Left renal pelvis (tissue), 4 donors: ENCODE data around the gene LRRTM3. TPM values are rescaled to one million over a fixed set of nuclear protein-coding genes. Genes with fewer than 3 reads are reported as not detected.

ENCODE experiments used
- DNase-seq, 4 donors: peaks; one replicate each; pipeline ENCODE4 v3.0.0-alpha.2; 2013; ENCODE audit warnings: low read depth in 4 of 4, low spot score in 3 of 4
- polyA plus RNA-seq, 4 donors: library from polyadenylated mRNA; unstranded; fragments of 120-200 nt; gene quantifications; one replicate each; pipeline ENCODE4 v1.2.1, GENCODE V29; 2013; ENCODE audit not compliant: insufficient read length in 4 of 4

The LRRTM3 gene
- polyA plus RNA-seq, 4 donors, result 0.55 to 6.7 (median 4.8) TPM

- no peak for DNase-seq
Observed at GRCh38 chr10:67011480-67011879, 85.6 kb downstream of the LRRTM3 start.

DNA sequence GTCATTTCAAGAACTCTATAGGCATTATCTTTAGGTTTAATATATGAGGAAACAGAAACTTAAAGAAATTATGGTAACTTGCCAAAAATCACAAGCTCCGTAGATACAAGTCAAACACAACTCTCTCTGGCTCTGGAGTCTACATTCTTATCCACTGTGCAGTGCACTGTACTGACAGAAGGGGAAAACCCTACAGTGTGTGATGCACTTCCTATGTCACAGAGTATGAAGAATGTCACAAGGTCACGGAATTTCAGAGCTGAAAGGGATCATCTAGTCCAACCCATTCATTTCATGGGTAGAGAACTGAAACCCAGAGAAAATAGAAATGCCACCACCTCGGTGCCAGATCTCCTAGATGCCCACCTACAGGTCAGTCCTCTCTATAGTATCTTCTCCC, 86.1 kb downstream of the LRRTM3 start:
- no peak for DNase-seq

- no peak for DNase-seq
Observed at GRCh38 chr10:67015225-67015624, 89.4 kb downstream of the LRRTM3 start.

DNA sequence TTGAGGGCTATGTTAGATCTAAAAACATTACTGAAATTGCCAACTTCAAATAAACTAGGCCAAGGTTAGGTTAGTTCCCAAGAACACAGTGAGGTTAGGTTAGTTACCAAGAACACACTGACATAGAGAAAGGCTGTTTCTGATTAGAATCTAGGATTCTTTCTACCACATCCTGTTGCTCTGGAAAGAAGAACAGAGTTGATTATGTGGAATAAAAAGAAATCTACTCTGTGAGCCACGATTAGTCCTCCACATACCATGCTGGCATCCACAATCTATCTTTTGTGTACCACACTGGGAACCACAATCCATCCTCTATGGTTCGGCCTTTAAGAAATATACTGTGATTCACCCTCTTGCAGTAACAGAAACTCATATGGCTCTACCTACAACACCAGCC, 91.4 kb downstream of the LRRTM3 start:
- no peak for DNase-seq

DNA sequence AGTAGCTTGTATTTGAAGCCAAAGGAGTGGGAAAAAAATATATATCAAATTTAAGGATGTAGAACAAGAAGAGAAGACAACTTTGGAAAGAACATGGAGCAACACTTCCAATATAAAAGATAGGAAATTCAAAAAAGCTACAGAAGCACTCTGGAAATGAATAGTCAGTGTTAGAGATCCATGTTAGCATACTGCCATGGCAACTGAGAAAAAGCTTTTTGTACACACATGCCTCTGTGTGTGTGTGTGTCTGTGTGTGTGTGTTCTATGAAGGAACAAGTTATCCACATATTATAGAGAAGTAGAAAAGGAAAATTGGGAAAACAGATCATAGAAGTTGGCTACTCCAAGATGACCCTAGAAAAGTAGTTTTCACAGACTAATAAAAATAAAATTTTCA, 96.3 kb downstream of the LRRTM3 start:
- no peak for DNase-seq

GRCh38 chr10:67033878-67034277, 108.0 kb downstream of the LRRTM3 start:
- no peak for DNase-seq

- DNase-seq, result no peak
Observed at GRCh38 chr10:67036808-67037207, 111.0 kb downstream of the LRRTM3 start.

- no peak for DNase-seq
Observed at GRCh38 chr10:67043041-67043440, 117.2 kb downstream of the LRRTM3 start.

DNA sequence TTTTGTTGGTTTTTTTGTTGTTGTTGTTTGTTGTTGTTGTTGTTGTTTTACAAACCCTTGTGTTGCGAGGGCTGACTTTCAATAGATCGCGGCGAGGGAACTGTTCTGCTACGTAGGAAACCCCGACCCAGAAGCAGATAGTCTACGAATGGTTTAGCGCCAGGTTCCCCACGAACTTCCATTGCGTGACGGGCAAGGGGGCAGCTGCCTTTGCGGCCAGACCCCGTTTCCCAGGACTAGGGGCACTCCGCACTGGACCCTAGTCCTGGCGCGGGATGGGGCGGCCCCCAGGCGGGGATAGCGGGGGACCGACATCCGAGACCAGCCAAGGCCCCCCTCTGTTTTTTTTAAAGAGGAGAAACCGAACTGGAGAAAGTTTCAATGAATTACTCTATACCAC, 119.6 kb downstream of the LRRTM3 start:
- DNase-seq, result no peak

DNA sequence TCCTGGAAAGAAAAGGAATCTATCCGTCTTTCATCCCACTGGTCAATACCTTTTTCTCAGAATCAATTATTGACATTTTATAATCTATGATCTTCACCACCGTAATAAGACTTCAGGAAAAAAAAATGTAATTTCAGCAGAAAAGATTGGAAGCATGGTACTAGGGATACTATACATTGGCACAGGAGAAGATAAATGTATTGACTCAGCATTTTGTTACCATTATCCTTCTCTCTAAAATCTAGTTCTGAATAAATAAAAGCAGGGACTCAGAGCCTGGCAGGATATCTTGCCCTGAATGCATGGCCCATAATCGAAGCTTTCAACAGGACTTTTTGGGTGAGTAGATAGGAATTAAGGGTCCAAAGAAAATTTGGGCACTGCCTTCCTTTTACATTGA, 120.7 kb downstream of the LRRTM3 start:
- no peak for DNase-seq

DNA sequence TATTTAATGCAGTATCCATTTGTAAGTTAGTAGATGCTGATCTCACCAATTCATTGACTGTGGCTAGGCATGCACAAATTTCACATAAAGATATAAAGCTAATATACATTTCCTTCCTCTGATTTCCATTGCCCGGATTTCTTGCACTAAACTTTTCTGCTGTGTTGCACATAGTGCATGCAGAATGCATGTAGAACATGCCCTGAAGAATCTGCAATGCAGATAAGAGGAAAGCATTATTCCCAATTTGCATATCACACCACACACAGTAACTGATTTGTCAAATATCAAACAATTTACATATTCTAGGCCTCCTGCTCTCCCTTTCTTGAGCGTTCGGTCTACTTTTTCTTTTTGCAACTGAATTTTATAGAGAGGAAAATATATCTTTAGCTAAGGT, 124.2 kb downstream of the LRRTM3 start:
- no peak for DNase-seq

DNA sequence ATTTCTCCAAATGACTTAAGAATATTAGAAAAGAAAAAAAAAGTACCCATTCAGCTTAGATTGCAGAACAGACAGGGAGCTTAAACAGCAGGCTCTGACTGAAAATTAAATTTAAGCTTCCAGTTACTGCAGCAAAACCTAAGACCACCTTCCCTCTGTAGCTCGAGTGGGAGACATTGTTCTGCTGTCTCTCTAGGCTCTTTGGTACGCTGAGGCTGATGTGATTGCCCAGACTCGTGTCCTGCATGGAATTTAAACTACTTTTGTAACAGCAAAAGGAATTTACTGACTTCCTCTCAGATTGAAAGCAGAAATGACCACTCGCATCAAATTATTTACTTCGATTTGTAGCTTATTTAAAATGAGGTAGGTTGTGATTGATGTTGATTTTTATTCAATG, 124.6 kb downstream of the LRRTM3 start:
- no peak for DNase-seq

DNA sequence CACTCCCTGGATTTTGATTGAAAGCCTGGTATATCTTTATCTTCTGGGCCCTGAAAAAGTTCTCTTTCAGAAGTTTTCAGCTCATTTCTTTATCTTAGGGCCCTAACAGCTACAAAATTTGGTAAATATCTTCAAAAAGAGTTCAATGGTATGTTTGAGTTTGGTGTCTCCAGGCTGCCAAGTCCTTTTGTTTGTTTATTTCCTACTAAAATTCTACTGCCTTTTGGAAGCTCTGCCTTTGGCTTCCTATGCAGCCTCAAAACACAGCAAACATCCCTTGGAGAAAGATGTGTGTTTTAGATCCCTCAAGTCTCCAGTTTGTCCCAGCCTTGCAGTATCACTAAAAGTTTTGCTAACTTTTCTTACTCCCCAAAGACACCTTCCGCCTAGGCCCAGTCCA, 146.8 kb downstream of the LRRTM3 start:
- no peak for DNase-seq

DNA sequence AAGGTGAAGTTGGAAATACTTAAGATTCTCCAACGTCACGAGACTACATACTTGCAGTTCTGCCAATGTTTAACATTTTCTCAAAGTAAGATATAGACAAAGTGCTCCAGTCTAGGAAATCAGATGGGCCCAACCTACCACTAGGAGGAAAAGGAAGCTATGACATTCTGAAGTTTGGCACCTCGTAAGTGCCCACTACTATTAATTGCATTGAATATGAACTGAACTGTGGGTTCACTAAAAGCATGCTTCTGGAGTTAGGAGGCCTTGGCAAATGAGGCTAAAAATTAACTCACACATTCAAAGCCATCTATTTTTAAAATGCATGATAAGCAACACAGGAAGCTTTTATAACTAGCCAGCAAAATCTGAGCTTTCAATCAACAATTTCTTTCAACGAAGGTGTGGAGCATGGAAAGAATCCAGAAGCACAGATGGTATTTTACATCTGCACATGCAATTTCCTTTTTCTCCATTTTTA, 149.7 kb downstream of the LRRTM3 start:
- no peak for DNase-seq

- DNase-seq, result no peak
Observed at GRCh38 chr10:67076144-67076543, 150.3 kb downstream of the LRRTM3 start.

- no peak for DNase-seq
Observed at GRCh38 chr10:67077376-67077775, 151.5 kb downstream of the LRRTM3 start.

DNA sequence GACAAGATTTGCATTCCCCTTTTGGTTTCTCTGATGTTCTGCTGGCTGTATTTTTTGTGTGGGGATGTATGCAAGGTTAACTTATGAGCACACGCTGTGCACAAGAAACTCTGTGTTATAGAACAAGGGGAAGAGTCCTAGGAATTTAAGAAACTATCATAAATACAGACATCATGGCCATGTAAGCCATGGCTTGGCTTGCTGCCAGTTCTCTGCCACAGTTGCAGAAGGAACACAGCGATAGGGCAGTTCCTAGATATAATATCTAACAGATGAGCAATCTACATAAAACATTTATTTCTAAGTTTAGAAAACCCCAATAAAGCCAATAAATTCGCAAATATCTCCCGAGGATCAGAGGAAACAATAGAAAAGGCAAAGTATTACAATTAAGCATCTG, 153.3 kb downstream of the LRRTM3 start:
- DNase-seq, result no peak

GRCh38 chr10:67086327-67087134, 160.7 kb downstream of the LRRTM3 start:
- DNase-seq, result no peak

DNA sequence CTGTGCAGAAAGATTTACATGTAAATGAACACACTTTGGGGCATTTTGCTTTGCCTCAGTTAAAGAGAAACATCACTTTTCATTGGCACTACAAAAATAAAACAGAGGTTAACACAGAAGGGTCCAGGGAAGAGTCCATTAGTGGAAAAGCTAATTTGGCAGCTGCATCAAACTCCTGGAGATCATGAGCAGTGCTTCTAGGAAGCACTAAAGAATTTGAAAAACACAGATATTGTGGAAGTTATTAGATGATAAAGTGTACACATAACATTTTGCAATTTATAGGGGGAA, 161.2 kb downstream of the LRRTM3 start:
- DNase-seq, result no peak

- no peak for DNase-seq
Observed at GRCh38 chr10:67088036-67088435, 162.2 kb downstream of the LRRTM3 start.

DNA sequence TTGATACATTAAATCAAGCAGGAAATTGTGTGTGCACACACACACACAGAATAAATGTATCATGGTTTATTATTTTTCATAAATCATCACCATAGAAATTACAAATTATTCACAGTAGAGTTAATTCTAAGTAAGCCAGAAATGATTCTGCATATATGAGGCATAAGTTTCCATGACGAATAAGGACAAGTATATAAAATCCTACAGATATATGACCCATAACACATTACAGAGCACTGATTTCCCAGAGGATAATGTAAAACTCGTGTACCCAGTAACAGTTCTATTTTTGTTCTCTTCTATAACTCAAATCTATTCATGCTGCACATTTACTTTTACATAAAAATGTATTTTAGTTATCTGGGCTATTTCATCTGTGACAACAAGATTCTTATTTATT, 169.7 kb downstream of the LRRTM3 start:
- no peak for DNase-seq

- DNase-seq, result no peak
Observed at GRCh38 chr10:67098461-67098860, 172.6 kb downstream of the LRRTM3 start.

DNA sequence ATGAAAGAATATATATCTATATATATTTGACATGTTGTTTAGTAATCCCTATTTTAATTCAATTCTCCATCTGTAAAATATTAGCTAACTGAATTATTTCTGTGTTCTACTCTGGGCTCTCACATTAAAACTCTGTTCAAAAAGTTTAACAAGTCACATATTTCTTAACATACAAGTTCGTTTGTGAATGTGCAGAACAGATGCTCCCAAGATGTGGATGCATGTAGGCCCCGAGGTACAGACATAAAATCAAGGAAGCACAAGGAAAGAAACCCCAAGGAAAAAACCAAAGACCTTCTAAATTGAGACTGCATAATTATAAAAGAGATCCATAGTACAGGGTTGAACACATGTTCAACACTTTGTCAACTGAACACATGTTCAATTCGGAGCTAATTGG, 175.1 kb downstream of the LRRTM3 start:
- DNase-seq, result no peak
